Naive B cell (primary cell): Measurements from ENCODE around the gene RANBP3. TPM values are rescaled to one million over a fixed set of nuclear protein-coding genes. Genes with fewer than 3 reads are reported as not detected.
A peak's percentile ranks its signal among the peaks of the same experiment; 100 is the strongest.

Experiments used
- ATAC-seq, 2 donors: fragments of 150-1000 bp; cut with Tn5 transposase; 2 replicates each; pipeline ENCODE4 v1.10.0; 2021; ENCODE audit warnings: low read depth in 2 of 2, mild to moderate bottlenecking in 2 of 2, moderate library complexity in 2 of 2
- DNase-seq: peaks from one replicate; pipeline ENCODE4 v3.0.0; 2022
- H3K27ac Mint-ChIP-seq, 6 donors: one replicate each; pipeline ENCODE4 v1.8.0; 2020 to 2022; ENCODE audit warnings: mild to moderate bottlenecking in 6 of 6, mixed read lengths in 6 of 6, moderate library complexity in 5 of 6, inconsistent platforms in 2 of 6
- H3K27me3 Mint-ChIP-seq, 3 donors: one replicate each; pipeline ENCODE4 v1.8.0; 2021 to 2022; ENCODE audit warnings: mixed read lengths in 3 of 3, mild to moderate bottlenecking in 1 of 3
- H3K36me3 Mint-ChIP-seq, 2 donors: one replicate each; pipeline ENCODE4 v1.8.0; 2020 to 2022; ENCODE audit warnings: mixed read lengths in 2 of 2, inconsistent platforms in 1 of 2, mild to moderate bottlenecking in 1 of 2
- H3K4me1 Mint-ChIP-seq, 3 donors: one replicate each; pipeline ENCODE4 v1.8.0; 2020 to 2022; ENCODE audit warnings: mixed read lengths in 3 of 3, inconsistent platforms in 1 of 3, mild to moderate bottlenecking in 1 of 3, moderate library complexity in 1 of 3
- H3K4me3 Mint-ChIP-seq, 8 donors: one replicate each; pipeline ENCODE4 v1.8.0; 2020 to 2022; ENCODE audit warnings: mild to moderate bottlenecking in 8 of 8, mixed read lengths in 8 of 8, moderate library complexity in 8 of 8, inconsistent platforms in 2 of 8
- H3K9me3 Mint-ChIP-seq, 7 donors: one replicate each; pipeline ENCODE4 v1.8.0; 2020 to 2022; ENCODE audit warnings: mixed read lengths in 7 of 7, mild to moderate bottlenecking in 5 of 7, inconsistent platforms in 2 of 7, moderate library complexity in 1 of 7
- polyA plus RNA-seq, 6 donors: library from polyadenylated mRNA; unstranded; fragments of 300-500 nt; fragmentation: Illumina TruSeq; gene quantifications; one replicate each; pipeline ENCODE4 v1.2.3, GENCODE V29; 2021; ENCODE audit warnings: low read depth in 6 of 6

The RANBP3 gene
- polyA plus RNA-seq, 6 donors from 2014 or later: 2.8 to 10.7 (median 7.4) TPM

GRCh38 chr19:5913739-5914357 is 64.1 kb downstream of the RANBP3 start, which contains the start of gene CAPS:
Gene CAPS, plus strand, starts transcription at chr19:5914254. Its CDS starts 153 bp downstream, at chr19:5914407.
- Mint-ChIP-seq H3K27me3 (no peaks in the 10 kb centered on the region), H3K27ac (peak within 1 kb of the TSS in 2 of 6 donors; percentile 22 to 24), H3K9me3 (no peaks in the 10 kb centered on the region), H3K4me3 (peak within 1 kb of the TSS in 1 of 8 donors; percentile 35), H3K36me3 (no peaks in the 10 kb centered on the region), H3K4me1 (no peaks in the 10 kb centered on the region)
- DNase-seq (no peak), ATAC-seq (no peak)

GRCh38 chr19:5911366-5911765 is 66.6 kb downstream of the RANBP3 start:
- ATAC-seq (no peak), DNase-seq (no peak)
- H3K36me3 Mint-ChIP-seq: no peaks in the 10 kb centered on the region
- no peaks in the 10 kb centered on the region for H3K27me3 Mint-ChIP-seq
- H3K4me1 Mint-ChIP-seq: peaks cover 9 to 12% (median 12%) of the 10 kb centered on the region in 3 donors
- no peak overlapping the region for H3K4me3 Mint-ChIP-seq
- H3K27ac Mint-ChIP-seq: peak overlapping the region in 1 of 6 donors; percentile 66
- H3K9me3 Mint-ChIP-seq: no peaks in the 10 kb centered on the region

- no peaks in the 10 kb centered on the region for H3K27me3 Mint-ChIP-seq
- DNase-seq (no peak), ATAC-seq (no peak)
- no peak overlapping the region for H3K4me3 Mint-ChIP-seq
- H3K4me1 Mint-ChIP-seq: peaks cover 13 to 19% (median 17%) of the 10 kb centered on the region in 3 donors
- H3K9me3 Mint-ChIP-seq: no peaks in the 10 kb centered on the region
- H3K36me3 Mint-ChIP-seq: no peaks in the 10 kb centered on the region
- H3K27ac Mint-ChIP-seq: no peak overlapping the region
Measured at GRCh38 chr19:5910638-5910907, 67.4 kb downstream of the RANBP3 start.

- H3K4me1 Mint-ChIP-seq: peaks cover 16 to 19% (median 17%) of the 10 kb centered on the region in 3 donors
- no peaks in the 10 kb centered on the region for H3K27me3 Mint-ChIP-seq
Measured at GRCh38 chr19:5908773-5909442, 69.0 kb downstream of the RANBP3 start.

GRCh38 chr19:5907241-5907640 is 70.7 kb downstream of the RANBP3 start:
- Mint-ChIP-seq H3K4me1 (peaks cover 25 to 30% (median 29%) of the 10 kb centered on the region in 3 donors), H3K36me3 (no peaks in the 10 kb centered on the region), H3K27me3 (no peaks in the 10 kb centered on the region), H3K9me3 (no peaks in the 10 kb centered on the region), H3K4me3 (peak overlapping the region in 4 of 8 donors; percentile 9 to 70 (median 51)), H3K27ac (peak overlapping the region in 1 of 6 donors; percentile 44)
- no peak for ATAC-seq
- DNase-seq: no peak

More at GRCh38 chr19:5908773-5909442, 69.0 kb downstream of the RANBP3 start:
- ATAC-seq (no peak), DNase-seq (no peak)
- Mint-ChIP-seq H3K27ac (no peak overlapping the region), H3K9me3 (no peaks in the 10 kb centered on the region), H3K36me3 (no peaks in the 10 kb centered on the region), H3K4me3 (no peak overlapping the region)

- Mint-ChIP-seq H3K27me3 (no peaks in the 10 kb centered on the region), H3K4me1 (peaks cover 31 to 38% (median 38%) of the 10 kb centered on the region in 3 donors), H3K36me3 (no peaks in the 10 kb centered on the region), H3K27ac (peak overlapping the region in 5 of 6 donors; percentile 66 to 98 (median 85)), H3K4me3 (peak overlapping the region; percentile 83 to 99 (median 96)), H3K9me3 (no peaks in the 10 kb centered on the region)
- no peak for ATAC-seq
- DNase-seq: no peak
Measured at GRCh38 chr19:5905114-5905778, 72.7 kb downstream of the RANBP3 start.

GRCh38 chr19:5904352-5905113 is 73.4 kb downstream of the RANBP3 start, which contains the start of gene VMAC:
Gene VMAC, plus strand, starts transcription at chr19:5904872. Its CDS starts 19 bp downstream, at chr19:5904891.
- H3K9me3 Mint-ChIP-seq: no peaks in the 10 kb centered on the region
- H3K4me3 Mint-ChIP-seq: peak within 1 kb of the TSS; percentile 86 to 99 (median 98)
- peak; percentile 72 to 73 for ATAC-seq
- H3K27ac Mint-ChIP-seq: peak within 1 kb of the TSS; percentile 98 to 100 (median 99)
- peaks cover 36 to 44% (median 38%) of the 10 kb centered on the region in 3 donors for H3K4me1 Mint-ChIP-seq
- DNase-seq: peak; percentile 100
- H3K27me3 Mint-ChIP-seq: no peaks in the 10 kb centered on the region
- H3K36me3 Mint-ChIP-seq: no peaks in the 10 kb centered on the region

- Mint-ChIP-seq H3K27ac (peak within 1 kb of the TSS; percentile 98 to 100 (median 99)), H3K9me3 (no peaks in the 10 kb centered on the region), H3K36me3 (no peaks in the 10 kb centered on the region), H3K4me1 (peaks cover 36 to 44% (median 38%) of the 10 kb centered on the region in 3 donors), H3K4me3 (peak within 1 kb of the TSS; percentile 86 to 99 (median 98)), H3K27me3 (no peaks in the 10 kb centered on the region)
- ATAC-seq: peak; percentile 48 to 49
- peak; percentile 95 for DNase-seq
Measured at GRCh38 chr19:5903624-5904351, 74.2 kb downstream of the RANBP3 start, which contains the start of gene NDUFA11. Gene NDUFA11, minus strand, starts transcription at chr19:5903790. Its CDS starts 82 bp downstream, at chr19:5903708.

- no peaks in the 10 kb centered on the region for H3K36me3 Mint-ChIP-seq
- H3K9me3 Mint-ChIP-seq: no peaks in the 10 kb centered on the region
- H3K4me3 Mint-ChIP-seq: peak overlapping the region; percentile 86 to 99 (median 98)
- peak overlapping the region; percentile 82 to 100 (median 99) for H3K27ac Mint-ChIP-seq
- ATAC-seq: no peak
- no peaks in the 10 kb centered on the region for H3K27me3 Mint-ChIP-seq
- no peak for DNase-seq
- peaks cover 36 to 47% (median 39%) of the 10 kb centered on the region in 3 donors for H3K4me1 Mint-ChIP-seq
Measured at GRCh38 chr19:5903056-5903623, 74.8 kb downstream of the RANBP3 start.

- DNase-seq (no peak), ATAC-seq (no peak)
- Mint-ChIP-seq H3K27me3 (no peaks in the 10 kb centered on the region), H3K36me3 (peaks cover 0 to 2% of the 10 kb centered on the region in 2 donors), H3K9me3 (no peaks in the 10 kb centered on the region), H3K27ac (peak overlapping the region in 1 of 6 donors; percentile 32), H3K4me1 (peaks cover 24 to 35% (median 26%) of the 10 kb centered on the region in 3 donors), H3K4me3 (peak overlapping the region in 6 of 8 donors; percentile 12 to 81 (median 46))
Measured at GRCh38 chr19:5900976-5901375, 77.0 kb downstream of the RANBP3 start.

- ATAC-seq: no peak
- Mint-ChIP-seq H3K27ac (peak overlapping the region in 1 of 6 donors; percentile 67), H3K4me3 (peak overlapping the region in 4 of 8 donors; percentile 15 to 74 (median 55)), H3K36me3 (peaks cover 0 to 8% of the 10 kb centered on the region in 2 donors), H3K27me3 (no peaks in the 10 kb centered on the region), H3K4me1 (peaks cover 21 to 34% (median 22%) of the 10 kb centered on the region in 3 donors), H3K9me3 (no peaks in the 10 kb centered on the region)
- no peak for DNase-seq
Measured at GRCh38 chr19:5899728-5900526, 78.0 kb downstream of the RANBP3 start.
